IPS-11a (cell line): ENCODE data around the gene C11orf98.

Source experiments
- H3K4me3 ChIP-seq: one replicate; pipeline ENCODE4 v1.5.1; 2013; ENCODE audit warnings: low read depth, low read length, control low read depth

C11orf98 gene

GRCh38 chr11:62614275-62614674, 50.7 kb downstream of the C11orf98 start:
- H3K4me3 ChIP-seq: no peak overlapping the region

DNA sequence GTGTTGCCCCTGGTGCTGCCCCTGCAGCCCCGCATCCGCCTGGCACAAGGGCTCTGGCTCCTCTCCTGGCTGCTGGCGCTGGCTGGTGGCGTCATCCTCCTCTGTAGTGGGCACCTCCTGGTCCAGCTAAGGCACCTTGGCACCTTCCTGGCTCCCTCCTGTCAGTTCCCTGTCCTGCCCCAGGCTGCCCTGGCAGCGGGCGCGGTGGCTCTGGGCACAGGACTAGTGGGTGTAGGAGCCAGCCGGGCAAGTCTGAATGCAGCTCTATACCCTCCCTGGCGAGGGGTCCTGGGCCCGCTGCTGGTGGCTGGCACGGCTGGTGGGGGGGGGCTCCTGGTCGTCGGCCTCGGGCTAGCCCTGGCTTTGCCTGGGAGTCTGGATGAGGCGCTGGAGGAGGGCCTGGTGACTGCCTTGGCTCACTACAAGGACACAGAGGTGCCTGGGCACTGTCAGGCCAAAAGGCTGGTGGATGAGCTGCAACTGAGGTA, 51.7 kb downstream of the C11orf98 start:
- peak overlapping the region; percentile 14 for H3K4me3 ChIP-seq
